Astrocyte (in vitro differentiated cells and primary cell): ENCODE data around the gene SLC5A8.

Experiments
- EZH2 ChIP-seq: IDR thresholded peaks from 2 replicates; pipeline ENCODE4 v1.6.1; 2012; ENCODE audit warnings: mild to moderate bottlenecking, low read length, inconsistent platforms; ENCODE audit not compliant: insufficient read depth
- TF ChIP-seq, protein P1 (sequence below): IDR thresholded peaks from 2 replicates; pipeline ENCODE4 v1.5.1; 2011; ENCODE audit warnings: low read depth, mild to moderate bottlenecking, inconsistent platforms, low read length, moderate library complexity; ENCODE audit not compliant: insufficient read depth

- TF ChIP-seq, protein P1, sequence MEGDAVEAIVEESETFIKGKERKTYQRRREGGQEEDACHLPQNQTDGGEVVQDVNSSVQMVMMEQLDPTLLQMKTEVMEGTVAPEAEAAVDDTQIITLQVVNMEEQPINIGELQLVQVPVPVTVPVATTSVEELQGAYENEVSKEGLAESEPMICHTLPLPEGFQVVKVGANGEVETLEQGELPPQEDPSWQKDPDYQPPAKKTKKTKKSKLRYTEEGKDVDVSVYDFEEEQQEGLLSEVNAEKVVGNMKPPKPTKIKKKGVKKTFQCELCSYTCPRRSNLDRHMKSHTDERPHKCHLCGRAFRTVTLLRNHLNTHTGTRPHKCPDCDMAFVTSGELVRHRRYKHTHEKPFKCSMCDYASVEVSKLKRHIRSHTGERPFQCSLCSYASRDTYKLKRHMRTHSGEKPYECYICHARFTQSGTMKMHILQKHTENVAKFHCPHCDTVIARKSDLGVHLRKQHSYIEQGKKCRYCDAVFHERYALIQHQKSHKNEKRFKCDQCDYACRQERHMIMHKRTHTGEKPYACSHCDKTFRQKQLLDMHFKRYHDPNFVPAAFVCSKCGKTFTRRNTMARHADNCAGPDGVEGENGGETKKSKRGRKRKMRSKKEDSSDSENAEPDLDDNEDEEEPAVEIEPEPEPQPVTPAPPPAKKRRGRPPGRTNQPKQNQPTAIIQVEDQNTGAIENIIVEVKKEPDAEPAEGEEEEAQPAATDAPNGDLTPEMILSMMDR: no peak
- TF ChIP-seq EZH2: no peak
Observed at GRCh38 chr12:101174541-101174940, 35.5 kb downstream of the SLC5A8 start.
